ENCODE results near the gene ARHGAP8. TPM values are rescaled to one million over a fixed set of nuclear protein-coding genes. Genes with fewer than 3 reads are reported as not detected.

The ARHGAP8 gene
- total RNA-seq, 2 donors from 2014 or later = 34.6 to 64.5 TPM

- intact Hi-C loops (cut with DNase I) = no loop called here
- Histone ChIP-seq H3K36me3 (no peaks in the 10 kb centered on the region), H3K27ac (no peak overlapping the region), H3K27me3 (replicated peaks; ENCODE audit: insufficient read depth) (no peaks in the 10 kb centered on the region), H3K4me3 (no peak overlapping the region), H3K9me3 (no peaks in the 10 kb centered on the region), H3K4me1 (replicated peaks) (no peaks in the 10 kb centered on the region)
- no peak for DNase-seq (ENCODE audit: low spot score)
- 95% methylated on average over 21 of the region's 21 CpGs for WGBS
- no peak for TF ChIP-seq POLR2A (IDR thresholded peaks at IDR 0.05)
Measured at GRCh38 chr22:44906248-44906936, 154.0 kb downstream of the ARHGAP8 start.

GRCh38 chr22:44906999-44907644 is 154.7 kb downstream of the ARHGAP8 start:
- Histone ChIP-seq H3K27ac (no peak overlapping the region), H3K27me3 (replicated peaks; ENCODE audit: insufficient read depth) (no peaks in the 10 kb centered on the region), H3K4me1 (replicated peaks) (no peaks in the 10 kb centered on the region), H3K4me3 (no peak overlapping the region), H3K36me3 (no peaks in the 10 kb centered on the region), H3K9me3 (no peaks in the 10 kb centered on the region)
- 95% methylated on average over 18 of the region's 18 CpGs for WGBS
- no peak for DNase-seq (ENCODE audit: low spot score)
- TF ChIP-seq POLR2AphosphoS5 (IDR thresholded peaks at IDR 0.05) (no peak), CTCF (IDR thresholded peaks at IDR 0.05) (no peak), POLR2A (IDR thresholded peaks at IDR 0.05) (no peak)
- intact Hi-C loops (cut with DNase I) = no loop called here

GRCh38 chr22:44907765-44908737 is 155.7 kb downstream of the ARHGAP8 start:
- WGBS = 95% methylated on average over 21 of the region's 21 CpGs
- H3K36me3 ChIP-seq = no peaks in the 10 kb centered on the region
- intact Hi-C loops (cut with DNase I) = no loop called here
- TF ChIP-seq CTCF (IDR thresholded peaks at IDR 0.05) = no peak
- TF ChIP-seq POLR2A (IDR thresholded peaks at IDR 0.05) = no peak
- TF ChIP-seq POLR2AphosphoS5 (IDR thresholded peaks at IDR 0.05) = no peak
- DNase-seq (ENCODE audit: low spot score) = no peak
- no peak overlapping the region for H3K27ac ChIP-seq
- no peaks in the 10 kb centered on the region for H3K4me1 ChIP-seq (replicated peaks)
- no peak overlapping the region for H3K4me3 ChIP-seq
- H3K9me3 ChIP-seq = no peaks in the 10 kb centered on the region
- no peaks in the 10 kb centered on the region for H3K27me3 ChIP-seq (replicated peaks; ENCODE audit: insufficient read depth)

- no peaks in the 10 kb centered on the region for H3K9me3 ChIP-seq
- TF ChIP-seq POLR2AphosphoS5 (IDR thresholded peaks at IDR 0.05) (no peak), POLR2A (IDR thresholded peaks at IDR 0.05) (no peak), CTCF (IDR thresholded peaks at IDR 0.05) (no peak)
- intact Hi-C loops (cut with DNase I) = no loop called here
- no peak for DNase-seq (ENCODE audit: low spot score)
- H3K4me3 ChIP-seq = no peak overlapping the region
- H3K27ac ChIP-seq = no peak overlapping the region
- no peaks in the 10 kb centered on the region for H3K36me3 ChIP-seq
- 89% methylated on average over 6 of the region's 6 CpGs for WGBS
- H3K4me1 ChIP-seq (replicated peaks) = no peaks in the 10 kb centered on the region
- no peaks in the 10 kb centered on the region for H3K27me3 ChIP-seq (replicated peaks; ENCODE audit: insufficient read depth)
Measured at GRCh38 chr22:44909241-44909640, 156.9 kb downstream of the ARHGAP8 start.

Other genes starting within 250 kb of the ARHGAP8 start
- 10 to 100 TPM; 47.8 to 56.5 TPM for gene PRR5, start 50.4 kb upstream of the ARHGAP8 start, total RNA-seq

Measured in prostate gland (tissue), 2 donors.